Amniotic stem cell (primary cell): ENCODE measurements around the gene DENND2D.

Experiments used
- DNase-seq: peaks from one replicate; lab custom pipeline; 2025; lab: John Stamatoyannopoulos, UW

Gene DENND2D, protein sequence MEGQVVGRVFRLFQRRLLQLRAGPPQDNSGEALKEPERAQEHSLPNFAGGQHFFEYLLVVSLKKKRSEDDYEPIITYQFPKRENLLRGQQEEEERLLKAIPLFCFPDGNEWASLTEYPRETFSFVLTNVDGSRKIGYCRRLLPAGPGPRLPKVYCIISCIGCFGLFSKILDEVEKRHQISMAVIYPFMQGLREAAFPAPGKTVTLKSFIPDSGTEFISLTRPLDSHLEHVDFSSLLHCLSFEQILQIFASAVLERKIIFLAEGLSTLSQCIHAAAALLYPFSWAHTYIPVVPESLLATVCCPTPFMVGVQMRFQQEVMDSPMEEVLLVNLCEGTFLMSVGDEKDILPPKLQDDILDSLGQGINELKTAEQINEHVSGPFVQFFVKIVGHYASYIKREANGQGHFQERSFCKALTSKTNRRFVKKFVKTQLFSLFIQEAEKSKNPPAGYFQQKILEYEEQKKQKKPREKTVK

DNA sequence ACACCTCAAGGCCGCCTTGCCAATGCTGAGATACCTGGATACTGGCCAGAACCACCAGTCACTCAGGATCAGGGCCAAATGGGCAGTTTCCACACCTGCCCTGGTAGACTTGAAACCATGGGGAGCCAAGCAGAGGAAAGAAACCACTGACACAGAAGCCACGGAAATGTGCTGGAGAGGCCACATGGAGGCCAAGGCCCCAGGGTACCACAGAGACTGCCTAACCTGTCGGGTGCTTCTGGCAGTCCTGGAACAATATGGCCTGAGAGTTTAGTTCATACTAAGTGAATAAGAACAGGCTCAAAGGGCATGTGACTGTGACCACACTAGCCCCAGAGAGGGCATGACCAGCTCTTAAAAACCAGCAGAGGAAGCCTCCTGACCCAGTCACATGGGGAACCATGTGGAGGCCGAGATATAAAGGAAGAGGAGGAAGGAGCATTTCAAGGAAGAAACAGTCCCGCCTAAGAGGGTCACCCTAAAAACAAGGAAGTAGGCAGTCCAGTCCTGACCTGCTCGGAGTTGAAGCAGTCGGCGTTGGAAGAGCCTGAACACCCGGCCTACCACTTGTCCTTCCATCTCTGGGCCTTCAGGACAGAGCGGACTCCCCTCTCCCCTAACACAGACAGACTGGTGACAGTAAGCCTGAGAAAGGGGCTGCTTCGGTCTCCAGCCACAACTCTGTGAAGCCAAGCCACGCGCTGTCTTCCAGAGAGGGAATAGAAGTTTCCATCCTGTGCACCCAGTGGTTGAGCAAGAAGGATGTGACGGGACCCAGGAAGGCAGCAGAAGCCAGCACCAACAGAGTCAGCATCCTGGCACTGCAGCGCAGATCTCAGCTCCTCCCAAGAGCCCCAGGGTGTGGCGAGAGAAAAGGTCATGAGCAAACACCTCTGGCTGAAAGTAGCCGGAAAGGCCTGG, at the start of gene DENND2D:
Gene DENND2D (minus strand): TSS at position 766 of the 921 bp plus-strand sequence. CDS start 187 bp downstream, at position 579.
- no peak for DNase-seq

DNA sequence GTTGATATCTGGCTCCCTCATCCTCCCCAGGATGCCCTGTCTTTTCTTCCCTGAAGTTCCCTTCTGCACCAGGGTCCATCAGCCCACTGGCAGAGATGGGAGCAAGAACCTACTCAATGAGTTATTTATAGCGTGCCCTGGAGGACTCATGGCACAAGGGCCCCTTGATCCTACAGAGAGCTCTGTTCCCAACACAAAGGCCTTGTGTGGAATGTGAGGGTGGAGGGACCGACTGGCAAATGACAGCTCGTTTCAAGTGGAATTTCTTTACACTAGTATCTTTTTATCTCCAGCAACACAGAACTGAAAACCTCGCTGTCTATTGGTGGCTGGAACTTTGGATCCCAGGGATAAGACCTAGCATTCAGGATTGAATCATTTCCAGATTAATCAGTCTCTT, 49.5 kb upstream of the DENND2D start:
- DNase-seq = no peak

DNA sequence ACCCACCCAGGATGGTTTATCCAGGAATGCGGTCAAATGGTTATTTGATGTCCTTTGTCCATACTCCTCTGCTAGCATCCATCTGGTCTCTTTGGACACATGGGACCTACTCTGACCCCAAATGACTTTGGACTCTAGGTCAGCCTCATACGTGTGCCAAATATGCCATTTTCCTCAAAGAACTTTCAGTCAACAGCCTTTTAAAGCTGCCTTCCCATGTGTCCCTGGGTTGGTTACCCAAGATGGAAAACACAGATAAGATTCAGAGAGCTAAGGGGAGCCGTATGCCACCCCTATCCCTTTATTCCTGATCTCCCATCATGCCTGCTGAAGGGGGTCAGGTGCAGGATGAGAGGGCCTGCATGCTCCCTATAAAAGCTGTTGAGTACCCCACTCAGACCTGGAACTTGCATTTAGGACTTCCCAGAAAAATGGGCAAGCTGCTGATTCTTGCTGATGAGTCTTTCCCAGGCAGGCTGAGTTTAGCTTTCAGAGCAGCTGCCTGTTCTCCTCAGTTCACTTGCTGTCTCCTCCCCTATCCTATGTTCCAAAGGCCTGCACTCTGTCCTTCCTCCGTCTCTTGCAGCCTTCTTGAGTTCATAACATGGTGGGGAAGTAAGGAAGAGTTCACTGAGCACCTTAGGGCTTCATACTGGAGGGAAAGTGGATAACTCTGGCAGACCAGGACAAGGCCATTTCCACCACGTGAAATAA, 46.8 kb upstream of the DENND2D start:
- no peak for DNase-seq

DNA sequence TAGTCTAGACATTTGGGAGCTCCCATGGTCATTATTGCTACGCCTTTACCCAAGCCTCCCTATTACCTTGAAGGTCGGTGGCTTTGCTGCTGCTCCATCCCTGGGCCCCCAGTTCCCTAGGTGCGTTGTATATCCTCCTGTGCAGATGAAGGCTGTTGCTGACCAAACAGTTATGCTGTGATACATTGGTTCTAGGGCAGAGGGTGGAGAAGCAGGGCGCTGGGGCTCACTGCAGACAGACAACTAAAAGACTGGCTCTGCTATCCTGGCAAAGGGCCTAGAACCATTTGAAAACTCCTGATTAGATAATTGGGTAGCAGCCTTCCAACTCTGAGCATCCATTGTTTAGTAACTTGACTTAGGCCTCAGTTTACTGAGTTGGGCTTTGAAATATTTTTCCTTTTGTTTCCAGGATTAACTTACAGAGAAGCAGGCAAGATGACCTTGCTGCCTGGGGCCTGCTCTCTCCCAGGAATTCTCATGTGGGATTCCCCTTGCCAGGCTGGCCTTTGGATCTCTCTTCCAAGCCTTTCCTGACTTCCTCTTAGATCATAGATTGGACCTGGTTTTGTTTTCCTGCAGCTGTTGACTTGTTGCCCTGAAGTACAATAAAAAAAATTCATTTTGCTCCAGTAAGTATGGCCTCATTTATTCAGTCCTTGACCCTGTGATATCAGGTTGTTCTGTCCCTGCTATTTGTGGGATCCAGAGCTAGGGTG, 42.5 kb upstream of the DENND2D start:
- no peak for DNase-seq

DNA sequence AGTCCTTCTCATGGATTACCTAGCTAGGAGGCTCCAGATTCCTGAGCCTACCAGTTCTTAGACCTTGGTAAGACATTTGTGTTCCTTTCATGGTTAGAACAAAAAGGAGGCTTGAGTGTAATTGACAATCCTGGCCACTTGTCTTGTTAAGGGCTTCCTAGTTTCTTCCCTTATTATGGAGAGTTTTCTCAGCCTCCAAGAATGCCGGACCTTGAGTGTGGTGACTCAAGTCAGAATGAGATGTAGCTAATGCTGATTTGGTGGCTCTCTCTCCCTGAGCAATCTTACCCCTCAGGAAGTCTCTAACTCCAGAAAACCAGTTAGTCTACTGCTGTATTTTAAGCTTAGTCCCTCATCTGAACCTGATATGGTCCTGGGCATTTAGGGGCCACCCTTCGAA, 41.4 kb upstream of the DENND2D start:
- DNase-seq = no peak

DNA sequence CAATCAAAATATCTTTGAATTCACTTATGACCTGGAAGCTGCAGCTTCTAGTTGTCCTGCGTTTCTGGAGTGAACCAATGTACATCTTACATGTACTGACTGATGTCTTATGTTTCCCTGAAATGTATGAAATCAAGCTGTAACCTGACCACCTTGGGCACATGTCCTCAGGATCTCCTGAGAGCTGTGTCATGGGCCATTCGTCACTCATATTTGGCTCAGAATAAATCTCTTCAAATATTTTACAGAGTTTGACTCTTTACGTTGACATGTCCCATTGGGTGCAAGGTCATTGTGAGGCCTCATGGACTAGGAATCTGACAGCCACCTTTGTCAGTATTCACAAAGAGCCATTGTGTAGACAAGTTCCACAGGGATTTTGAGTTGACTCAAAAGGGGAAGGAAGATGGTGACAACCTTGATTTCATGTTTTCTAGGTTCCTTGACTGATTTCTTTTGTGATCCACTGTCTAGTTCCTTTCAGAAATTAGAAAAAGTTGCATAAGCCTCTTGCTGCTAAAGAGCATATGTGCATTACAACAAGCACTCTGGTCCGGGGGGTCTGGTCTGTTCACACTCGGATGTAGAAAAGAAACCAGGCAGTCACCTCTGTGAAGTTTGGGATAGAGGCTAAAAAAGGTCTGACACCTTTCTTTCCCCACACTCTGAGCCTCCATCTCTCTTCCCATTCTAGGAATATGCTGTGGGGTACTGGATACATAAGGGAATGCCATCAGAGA, 37.8 kb upstream of the DENND2D start:
- no peak for DNase-seq

DNA sequence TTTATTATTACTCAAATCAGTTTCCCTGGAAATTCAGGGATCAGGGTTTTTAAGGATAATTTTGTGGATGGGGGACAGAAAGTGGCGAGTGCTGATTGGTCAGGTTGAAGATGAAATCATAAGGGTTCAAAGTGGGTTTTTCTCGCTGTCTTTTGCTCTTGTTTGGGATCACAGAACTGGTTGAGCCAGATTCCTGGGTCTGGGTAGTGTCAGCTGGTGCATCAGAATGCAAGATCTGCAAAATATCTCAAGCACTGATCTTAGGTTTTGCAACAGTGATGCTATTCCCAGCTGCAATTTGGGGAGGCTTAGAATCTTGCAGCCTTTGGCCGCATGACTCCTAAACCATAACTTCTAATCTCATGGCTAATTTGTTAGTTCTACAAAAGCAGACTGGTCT, 36.4 kb upstream of the DENND2D start:
- no peak for DNase-seq

DNA sequence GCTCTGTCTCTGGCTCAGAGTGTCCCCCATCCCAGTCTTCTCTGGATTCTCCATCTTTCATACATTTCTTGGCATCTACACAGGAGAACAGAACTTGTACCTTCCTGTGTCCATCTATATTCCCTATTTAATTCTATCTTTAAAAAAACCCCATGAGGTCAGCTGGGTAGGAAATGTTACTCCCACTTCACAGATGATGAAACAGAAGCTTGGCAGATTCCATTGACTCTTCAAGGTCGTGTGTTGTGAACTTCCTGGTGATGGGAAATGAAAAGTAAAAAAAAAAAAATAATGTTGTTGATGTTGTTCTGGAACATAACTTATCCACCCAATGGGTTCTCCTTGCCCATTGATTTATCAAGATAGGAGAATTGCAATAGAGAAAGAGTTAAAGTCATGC, 35.9 kb upstream of the DENND2D start:
- no peak for DNase-seq

DNA sequence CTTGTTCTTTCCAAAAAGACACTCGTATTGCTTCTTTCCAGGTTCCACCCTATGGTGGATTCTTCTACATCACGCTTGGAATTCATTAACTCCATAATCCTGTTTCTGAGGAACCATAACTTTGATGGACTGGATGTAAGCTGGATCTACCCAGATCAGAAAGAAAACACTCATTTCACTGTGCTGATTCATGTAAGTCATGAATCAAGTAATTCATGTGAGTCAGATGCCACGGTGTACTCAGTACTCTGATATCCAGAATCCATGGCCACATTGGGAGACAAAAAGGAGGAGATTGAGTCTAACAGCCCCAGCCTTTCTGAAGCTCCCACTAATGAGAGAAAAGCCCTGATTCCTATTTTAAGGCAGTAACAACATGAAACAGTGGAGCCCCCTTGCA, 34.4 kb upstream of the DENND2D start:
- peak; percentile 7 for DNase-seq

DNA sequence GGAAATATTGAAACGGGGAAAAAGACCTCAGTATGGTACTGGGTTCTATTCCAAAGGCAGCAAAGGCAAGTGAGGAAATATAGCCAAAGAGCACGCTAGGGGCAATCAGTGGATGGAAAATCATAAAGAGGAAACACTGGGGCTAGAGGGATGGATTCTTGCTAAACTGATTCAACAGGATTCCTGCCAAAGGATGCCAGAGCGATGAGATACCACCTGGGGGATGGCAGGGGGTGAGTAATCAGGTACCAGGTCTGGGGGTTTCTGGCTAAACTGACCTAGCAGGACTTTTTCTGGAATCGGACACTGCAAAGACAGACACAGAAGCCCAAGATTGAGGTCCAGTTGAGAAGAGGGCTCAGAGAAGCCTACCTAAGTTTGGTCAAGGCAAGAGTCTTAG, 33.8 kb upstream of the DENND2D start:
- no peak for DNase-seq

DNA sequence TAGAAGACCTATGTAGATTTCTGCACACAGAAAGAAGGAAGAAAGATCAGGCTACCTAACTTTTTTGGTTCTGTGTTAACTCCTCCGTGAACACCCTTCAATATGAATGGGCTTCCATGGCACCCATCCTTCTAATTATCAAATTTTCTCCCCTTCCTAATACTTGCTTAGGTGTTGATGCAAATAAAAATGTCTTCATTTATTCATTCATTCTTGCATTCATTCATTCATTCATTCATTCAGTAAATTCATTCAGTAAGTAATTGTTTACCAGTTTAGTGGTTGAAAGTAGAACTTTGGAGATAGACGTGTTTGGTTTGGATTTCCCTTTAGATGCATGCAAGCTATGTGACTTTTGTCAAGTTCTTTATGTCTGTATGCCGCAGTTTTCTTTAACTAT, 31.7 kb upstream of the DENND2D start:
- DNase-seq = no peak

DNA sequence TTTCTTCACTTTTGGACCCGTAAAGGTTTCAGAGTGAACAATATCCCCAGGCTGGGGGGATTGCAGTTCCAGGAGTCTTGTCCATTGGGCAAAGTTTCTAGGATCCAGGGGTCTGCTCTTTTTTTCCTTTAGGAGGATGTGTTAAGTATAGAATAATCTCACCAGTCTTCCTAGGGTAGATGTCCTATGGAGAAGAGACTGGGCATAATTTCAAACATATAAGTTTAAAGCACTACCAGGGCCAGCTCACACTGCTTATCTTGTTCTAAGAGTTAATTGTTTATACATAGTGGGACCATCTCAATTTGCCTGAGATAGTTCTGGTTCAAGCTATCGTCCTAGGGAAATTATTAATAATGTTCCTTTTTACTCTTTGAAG, 28.3 kb upstream of the DENND2D start:
- DNase-seq = no peak

DNA sequence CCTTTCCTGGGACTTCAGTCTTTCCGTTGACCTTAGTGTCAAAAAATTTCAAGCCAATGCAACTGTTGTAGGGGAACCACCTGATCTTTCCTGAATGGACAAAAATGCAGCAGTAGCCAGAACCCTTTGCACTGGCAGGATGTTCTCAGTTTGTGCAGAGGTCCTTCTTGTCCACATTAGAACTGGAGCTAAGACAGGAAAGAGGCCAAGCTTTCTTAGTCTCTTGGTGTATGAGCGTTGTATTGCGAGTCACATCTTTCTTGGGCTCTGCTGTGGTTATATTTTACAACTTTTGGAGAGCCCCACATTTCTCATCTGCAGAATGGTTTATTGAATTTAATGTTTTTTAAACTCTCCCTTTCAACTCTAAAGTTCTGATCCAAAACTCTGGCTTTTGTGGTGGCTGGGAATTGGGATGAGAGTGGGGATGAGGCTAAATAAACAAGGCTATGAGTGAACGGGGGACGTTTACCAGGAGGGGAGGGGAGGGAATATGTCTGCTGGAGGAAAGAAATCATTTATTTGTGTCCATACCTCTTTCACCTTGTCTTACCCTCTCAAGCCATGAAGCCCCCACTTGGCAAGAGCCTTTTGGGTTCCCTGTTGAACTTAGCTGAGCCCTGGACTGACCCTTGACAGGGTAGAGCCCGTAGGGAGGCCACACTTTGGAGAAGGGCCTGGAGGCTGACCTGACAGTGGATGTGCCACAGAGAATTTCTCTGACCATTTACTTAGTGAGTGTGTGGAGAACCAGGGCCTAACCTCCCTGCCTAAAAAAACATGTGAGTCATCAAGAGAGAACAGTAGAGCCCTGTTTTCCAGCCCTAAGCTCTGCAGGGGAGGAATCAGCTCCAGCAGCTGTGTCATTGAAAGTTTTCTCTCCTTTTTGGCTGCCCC, 27.7 kb upstream of the DENND2D start:
- DNase-seq = peak; percentile 42

DNA sequence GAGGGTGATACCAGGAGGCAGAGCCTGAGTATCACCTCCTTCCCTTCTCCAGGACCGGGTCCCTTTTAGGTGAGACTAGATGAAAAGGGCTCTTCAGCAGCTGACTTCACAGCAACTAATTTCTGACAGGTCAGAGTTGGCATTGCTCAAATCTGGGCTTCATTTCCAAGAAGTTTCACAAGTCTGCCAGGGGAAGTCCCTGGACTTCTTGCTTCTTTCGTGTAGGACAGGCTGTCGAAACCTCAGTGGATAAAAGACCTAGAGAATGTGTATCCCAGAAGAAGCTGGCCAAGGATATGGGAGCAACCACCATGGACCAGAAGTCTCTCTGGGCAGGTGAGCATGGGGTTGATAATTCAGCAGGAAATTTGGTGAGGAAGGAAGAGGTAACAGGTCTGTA, 27.0 kb upstream of the DENND2D start, which contains the start of gene CHI3L2:
Gene CHI3L2 (plus strand): TSS at position 280 of the 400 bp plus-strand sequence. CDS start 17 bp downstream, at position 297.
- DNase-seq = no peak

DNA sequence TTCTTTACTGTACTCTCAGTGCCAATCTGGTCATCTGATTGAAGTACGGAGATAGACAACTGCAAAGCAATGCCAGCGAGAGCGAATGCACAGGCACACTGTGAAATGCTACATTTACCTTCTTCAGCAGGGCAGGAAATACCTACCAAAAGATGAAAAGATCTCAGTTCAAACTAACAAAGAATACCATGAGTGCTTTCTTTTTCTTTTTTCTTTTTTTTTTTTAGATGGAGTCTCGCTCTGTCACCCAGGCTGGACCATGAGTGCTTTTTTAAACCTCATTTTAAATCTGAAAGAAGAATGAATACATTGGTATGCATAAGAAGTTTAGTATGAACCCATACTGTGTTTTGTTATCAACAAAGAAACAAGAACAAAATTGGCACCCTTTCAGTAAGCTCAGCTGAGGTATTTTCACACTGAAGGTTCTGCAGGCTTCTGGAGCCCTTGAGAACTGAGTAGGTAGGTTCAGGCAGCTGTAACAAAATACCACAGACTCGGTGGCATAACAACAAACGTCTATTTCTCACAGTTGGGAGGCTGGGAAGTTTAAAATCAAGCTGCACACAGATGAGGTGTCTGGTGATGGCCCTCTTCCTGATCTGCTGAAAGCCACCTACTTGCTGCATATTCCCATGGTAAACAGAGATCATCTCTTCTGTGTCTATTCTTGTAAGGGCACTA, 25.4 kb upstream of the DENND2D start:
- no peak for DNase-seq

DNA sequence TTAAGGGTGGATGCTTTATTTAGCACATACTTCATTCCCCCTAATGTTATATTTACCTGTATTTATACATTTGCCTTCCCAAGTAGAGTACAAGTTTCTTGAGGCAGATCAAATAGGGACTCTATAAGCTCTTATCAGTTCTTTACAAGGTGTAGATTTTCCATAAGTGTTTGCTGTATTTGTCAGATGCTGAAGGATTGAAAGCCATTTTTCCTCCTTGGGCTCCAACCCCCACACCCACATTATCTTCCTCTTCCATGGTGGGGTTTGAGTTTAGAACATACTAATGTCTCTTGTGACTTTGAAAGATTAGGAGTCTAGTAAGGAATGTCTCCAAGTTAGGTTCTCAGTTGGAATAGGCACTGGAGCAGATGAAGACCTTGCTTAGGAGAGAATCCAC, 24.6 kb upstream of the DENND2D start:
- DNase-seq = no peak

DNA sequence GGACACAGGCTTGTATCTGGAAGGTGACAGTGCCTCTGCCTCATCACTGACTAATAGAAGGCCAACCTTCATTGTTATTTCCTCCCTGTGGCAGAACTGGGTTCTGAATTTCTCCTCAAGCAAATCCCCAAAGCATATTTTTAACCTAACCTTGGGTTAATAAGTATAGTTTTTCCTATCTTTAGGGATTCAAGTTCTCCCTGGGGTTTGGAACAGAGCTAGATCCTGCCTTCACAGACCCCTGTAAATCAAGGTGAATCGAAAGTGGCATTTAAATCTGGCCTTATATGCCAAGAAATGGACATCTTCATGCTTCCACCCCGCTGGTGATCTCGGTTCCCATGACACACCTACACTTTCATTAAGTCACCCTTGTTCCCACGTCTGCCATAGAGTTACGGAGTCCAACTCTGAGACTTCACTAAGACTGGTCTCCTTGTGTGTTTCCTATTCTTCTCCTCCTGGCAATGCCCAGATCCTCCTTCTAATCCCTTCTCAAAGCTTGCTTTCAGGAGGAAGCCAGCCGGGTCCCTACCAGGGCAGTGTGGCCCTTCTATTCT, 22.8 kb upstream of the DENND2D start:
- no peak for DNase-seq

DNA sequence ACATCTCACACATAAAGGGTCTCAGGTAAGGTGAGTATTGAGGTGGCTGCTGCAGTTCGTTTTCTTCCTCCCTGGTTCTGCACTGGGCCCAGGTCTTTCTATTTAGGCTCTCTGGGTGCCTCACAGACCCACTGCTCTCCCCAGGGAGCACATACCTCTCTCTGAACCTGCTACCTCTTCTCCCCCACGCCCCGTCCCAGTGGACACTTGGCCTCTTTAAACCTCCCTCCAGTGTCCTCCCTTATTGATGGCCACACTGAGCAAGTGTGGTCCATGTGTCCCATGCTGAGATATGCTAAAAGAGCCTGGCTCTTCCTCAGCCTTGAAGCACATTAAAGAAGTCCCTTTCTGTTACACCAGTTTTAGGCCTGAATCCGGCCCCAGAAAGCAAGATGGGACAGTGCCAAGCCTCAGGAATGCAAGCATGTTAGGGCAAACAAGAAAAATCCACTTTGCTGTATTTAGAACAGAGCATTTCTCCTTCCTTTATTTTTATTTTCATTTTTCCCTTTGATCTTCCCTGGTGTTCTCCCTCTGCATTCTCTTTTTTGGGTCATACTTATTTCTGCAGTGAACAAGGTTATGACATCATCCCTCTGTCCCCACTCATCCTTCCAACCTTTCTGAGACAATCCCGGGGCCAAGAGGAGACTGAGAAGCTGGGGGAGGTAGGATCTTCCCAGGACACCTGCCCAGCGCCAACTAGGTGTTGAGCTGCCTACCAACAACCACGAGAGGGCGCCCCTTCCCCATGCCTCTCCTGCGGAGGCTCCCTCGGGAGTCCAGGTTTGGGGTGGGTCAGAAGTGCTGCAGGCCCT, 22.1 kb upstream of the DENND2D start:
- peak; percentile 54 for DNase-seq
